PC-9 (cell line): ENCODE data around the gene NTM. TPM values are rescaled to one million over a fixed set of nuclear protein-coding genes. Genes with fewer than 3 reads are reported as not detected.

Experiments used
- BruUV-seq: library from RNA; stranded (reverse); fragments of 400-500 nt; replicated peaks from 2 replicates; lab custom pipeline; 2021; lab: Mats Ljungman, UMichigan
- CTCF ChIA-PET: fragments of 300-600 bp; sonication (Branson Sonifier 250); formaldehyde crosslinking; loops from one replicate; lab custom pipeline; 2022; ENCODE audit warnings: antibody characterized with exemption; lab: Charles Lee
- POLR2A ChIA-PET: fragments of 300-600 bp; sonication (Branson Sonifier 250); formaldehyde crosslinking; loops from one replicate; lab custom pipeline; 2022; ENCODE audit warnings: antibody characterized with exemption; ENCODE audit not compliant: unreplicated experiment; lab: Charles Lee
- DNase-seq, 2 experiments: peaks; one replicate each; pipeline versions ENCODE4 v3.0.0 to v3.0.0-alpha.2; 2015 to 2022; ENCODE audit warnings: mixed read lengths in 1 of 2
- H2AFZ ChIP-seq: fragments of 200-600 bp; sonication (generic); 2 replicates; pipeline ENCODE4 v1.8.1; 2017; ENCODE audit warnings: antibody characterized with exemption
- H3F3A ChIP-seq: fragments of 200-600 bp; sonication (generic); 2 replicates; pipeline ENCODE4 v1.8.1; 2017; ENCODE audit warnings: antibody characterized with exemption, mild to moderate bottlenecking, low read depth; ENCODE audit not compliant: insufficient read depth
- H3K27ac ChIP-seq: fragments of 200-600 bp; sonication (generic); 2 replicates; pipeline ENCODE4 v1.6.1; 2016; ENCODE audit warnings: mixed run types
- H3K27me3 ChIP-seq: fragments of 200-600 bp; sonication (generic); 2 replicates; pipeline ENCODE4 v1.6.1; 2016; ENCODE audit warnings: low read depth, mixed run types; ENCODE audit not compliant: insufficient read depth
- H3K36me3 ChIP-seq: fragments of 200-600 bp; sonication (generic); 2 replicates; pipeline ENCODE4 v1.6.1; 2016; ENCODE audit warnings: low read depth, mixed run types
- H3K4me1 ChIP-seq: fragments of 200-600 bp; sonication (generic); replicated peaks from 2 replicates; pipeline ENCODE4 v1.6.1; 2016; ENCODE audit warnings: mixed run types; ENCODE audit not compliant: insufficient read depth
- H3K4me2 ChIP-seq: fragments of 200-600 bp; sonication (generic); 2 replicates; pipeline ENCODE4 v1.6.1; 2017; ENCODE audit warnings: mixed run types
- H3K4me3 ChIP-seq: fragments of 200-600 bp; sonication (generic); 2 replicates; pipeline ENCODE4 v1.6.1; 2016; ENCODE audit warnings: mixed run types
- H3K79me2 ChIP-seq: fragments of 200-600 bp; sonication (generic); 2 replicates; pipeline ENCODE4 v1.6.1; 2017; ENCODE audit warnings: low read depth, mixed run types
- H3K9me2 ChIP-seq: fragments of 200-600 bp; sonication (generic); 2 replicates; pipeline ENCODE4 v1.8.1; 2017; ENCODE audit warnings: mild to moderate bottlenecking; ENCODE audit not compliant: insufficient read depth
- H3K9me3 ChIP-seq: fragments of 200-600 bp; sonication (generic); 2 replicates; pipeline ENCODE4 v1.8.1; 2016; ENCODE audit warnings: low read depth; ENCODE audit not compliant: insufficient read depth
- H4K20me1 ChIP-seq: fragments of 200-600 bp; sonication (generic); 2 replicates; pipeline ENCODE4 v1.8.1; 2017; ENCODE audit not compliant: insufficient read depth
- EZH2 ChIP-seq: fragments of 200-600 bp; sonication (generic); IDR thresholded peaks from 2 replicates; pipeline ENCODE4 v1.8.0; 2017; ENCODE audit warnings: antibody characterized with exemption, low read depth
- intact Hi-C: fragments of 100-400 bp; cut with micrococcal nuclease; formaldehyde crosslinking; loops from one replicate; pipeline ENCODE4 v1.10.0; 2022; ENCODE audit not compliant: unreplicated experiment
- total RNA-seq: library from RNA; stranded (reverse); gene quantifications from 2 replicates; pipeline ENCODE4 v1.2.3, GENCODE V29; 2021
- TF ChIP-seq, protein P1 (sequence below): fragments of 200-600 bp; sonication (generic); conservative IDR thresholded peaks from 2 replicates; pipeline ENCODE4 v1.6.1; 2017; ENCODE audit warnings: mixed run types, antibody characterized with exemption, mild to moderate bottlenecking, moderate library complexity

NTM gene
- total RNA-seq, 1 experiment from 2014 or later, result not detected

DNA sequence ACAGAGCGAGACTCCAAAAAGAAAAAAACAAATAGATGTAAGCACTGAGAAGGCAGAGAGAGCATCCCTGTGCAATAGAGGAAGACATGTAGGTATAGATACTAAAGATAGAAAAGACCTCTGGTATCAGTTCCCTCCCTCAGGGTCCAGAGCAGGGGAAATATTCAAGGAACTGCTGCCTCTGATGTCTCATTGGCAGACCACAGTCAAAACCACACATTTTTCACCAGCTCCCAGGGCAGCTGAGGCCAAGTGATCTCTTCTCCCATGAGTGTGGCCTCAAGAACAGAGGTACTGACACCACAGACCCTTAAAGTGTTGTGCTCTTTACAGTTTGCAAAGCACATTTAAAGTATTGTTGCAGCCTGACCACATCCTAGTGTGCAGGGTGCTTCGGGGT, 288.5 kb downstream of the NTM start:
- Histone ChIP-seq H3K4me3 (no peak overlapping the region), H3K4me1 (no peaks in the 10 kb centered on the region), H2AFZ (no peak overlapping the region), H3K36me3 (no peaks in the 10 kb centered on the region), H3K79me2 (no peaks in the 10 kb centered on the region), H3K27ac (no peak overlapping the region), H3K9me3 (no peaks in the 10 kb centered on the region), H3K4me2 (no peak overlapping the region), H4K20me1 (no peaks in the 10 kb centered on the region; the same call in 1 of the 2 replicates), H3K27me3 (peaks cover 98% of the 10 kb centered on the region), H3F3A (no peaks in the 10 kb centered on the region), H3K9me2 (no peaks in the 10 kb centered on the region)
- DNase-seq, result no peak
- no TSS peak for BruUV-seq
- intact Hi-C loops, result no loop called here
- CTCF ChIA-PET, result no interaction called here
- POLR2A ChIA-PET, result no interaction called here
- no peak for TF ChIP-seq EZH2
- TF ChIP-seq, protein P1, sequence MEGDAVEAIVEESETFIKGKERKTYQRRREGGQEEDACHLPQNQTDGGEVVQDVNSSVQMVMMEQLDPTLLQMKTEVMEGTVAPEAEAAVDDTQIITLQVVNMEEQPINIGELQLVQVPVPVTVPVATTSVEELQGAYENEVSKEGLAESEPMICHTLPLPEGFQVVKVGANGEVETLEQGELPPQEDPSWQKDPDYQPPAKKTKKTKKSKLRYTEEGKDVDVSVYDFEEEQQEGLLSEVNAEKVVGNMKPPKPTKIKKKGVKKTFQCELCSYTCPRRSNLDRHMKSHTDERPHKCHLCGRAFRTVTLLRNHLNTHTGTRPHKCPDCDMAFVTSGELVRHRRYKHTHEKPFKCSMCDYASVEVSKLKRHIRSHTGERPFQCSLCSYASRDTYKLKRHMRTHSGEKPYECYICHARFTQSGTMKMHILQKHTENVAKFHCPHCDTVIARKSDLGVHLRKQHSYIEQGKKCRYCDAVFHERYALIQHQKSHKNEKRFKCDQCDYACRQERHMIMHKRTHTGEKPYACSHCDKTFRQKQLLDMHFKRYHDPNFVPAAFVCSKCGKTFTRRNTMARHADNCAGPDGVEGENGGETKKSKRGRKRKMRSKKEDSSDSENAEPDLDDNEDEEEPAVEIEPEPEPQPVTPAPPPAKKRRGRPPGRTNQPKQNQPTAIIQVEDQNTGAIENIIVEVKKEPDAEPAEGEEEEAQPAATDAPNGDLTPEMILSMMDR, result no peak

DNA sequence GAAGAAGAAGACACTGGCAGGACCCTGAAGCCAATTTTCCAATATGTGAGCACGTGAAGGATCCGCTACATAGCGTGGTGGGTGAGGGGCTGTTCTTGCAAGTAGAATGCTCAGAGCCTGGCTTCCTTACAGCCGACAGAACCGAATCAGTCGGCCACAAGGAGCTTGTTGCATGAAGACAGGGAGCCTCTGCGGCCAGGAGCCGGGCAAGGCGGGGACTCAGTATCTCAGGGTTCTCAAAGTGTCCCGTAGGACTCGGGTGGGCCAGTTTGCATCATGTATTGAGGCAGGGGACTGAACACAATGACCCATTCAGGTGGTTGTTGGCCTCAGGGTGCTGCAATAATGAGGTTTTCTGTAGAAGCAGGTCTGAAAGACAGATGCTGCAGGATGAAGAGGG, 289.5 kb downstream of the NTM start:
- Histone ChIP-seq H3K79me2 (no peaks in the 10 kb centered on the region), H3K36me3 (no peaks in the 10 kb centered on the region), H3K9me2 (no peaks in the 10 kb centered on the region), H3K27ac (no peak overlapping the region), H3K4me3 (no peak overlapping the region), H3K4me2 (no peak overlapping the region), H3F3A (no peaks in the 10 kb centered on the region), H2AFZ (no peak overlapping the region), H3K27me3 (peaks cover 93% of the 10 kb centered on the region), H3K9me3 (no peaks in the 10 kb centered on the region), H4K20me1 (no peaks in the 10 kb centered on the region; the same call in 1 of the 2 replicates), H3K4me1 (no peaks in the 10 kb centered on the region)
- CTCF ChIA-PET, result no interaction called here
- no peak for DNase-seq
- intact Hi-C loops, result no loop called here
- TF ChIP-seq, protein P1, result no peak
- TF ChIP-seq EZH2, result no peak
- no TSS peak for BruUV-seq
- POLR2A ChIA-PET, result no interaction called here

DNA sequence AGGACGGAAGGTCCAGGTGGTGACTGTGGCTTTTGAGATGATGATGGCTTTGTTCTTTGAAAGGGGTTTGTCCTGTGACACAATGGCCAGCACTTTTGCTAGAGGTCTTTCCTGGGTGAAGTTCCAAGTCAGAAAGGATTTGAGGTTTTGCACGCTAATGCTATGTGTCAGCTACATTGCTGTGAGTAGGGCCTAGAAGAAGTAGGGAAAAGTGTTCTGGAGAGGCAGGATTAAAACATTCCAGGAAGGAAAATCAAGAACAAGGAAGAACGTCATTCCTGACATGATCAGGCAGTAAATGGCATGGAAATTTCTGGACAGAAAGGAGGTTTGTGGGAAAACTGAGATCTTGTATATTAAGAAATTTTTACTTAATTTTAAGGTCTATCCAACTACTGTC, 290.7 kb downstream of the NTM start:
- peaks cover 83% of the 10 kb centered on the region for H3K27me3 ChIP-seq

More for the DNA sequence above, 290.7 kb downstream of the NTM start:
- intact Hi-C loops, result no loop called here
- Histone ChIP-seq H2AFZ (no peak overlapping the region), H3K36me3 (no peaks in the 10 kb centered on the region), H4K20me1 (no peaks in the 10 kb centered on the region; the same call in 1 of the 2 replicates), H3K9me3 (no peaks in the 10 kb centered on the region), H3K27ac (no peak overlapping the region), H3K9me2 (no peaks in the 10 kb centered on the region), H3K4me3 (no peak overlapping the region), H3F3A (no peaks in the 10 kb centered on the region), H3K4me2 (no peak overlapping the region), H3K79me2 (no peaks in the 10 kb centered on the region), H3K4me1 (no peaks in the 10 kb centered on the region)
- ChIA-PET CTCF (no interaction called here), POLR2A (no interaction called here)
- TF ChIP-seq EZH2, result no peak
- TF ChIP-seq, protein P1, result no peak
- no peak for DNase-seq
- BruUV-seq, result no TSS peak
